ENCODE measurements around the gene ASIC2. TPM values are rescaled to one million over a fixed set of nuclear protein-coding genes. Genes with fewer than 3 reads are reported as not detected.

Gene ASIC2
- total and polyA plus RNA-seq, 7 donors: under 0.01 to 0.60 (median 0.19) TPM; not detected in 3

GRCh38 chr17:33300241-33300640, 7.1 kb upstream of the ASIC2 start:
- Histone ChIP-seq H3K4me3 (no peak overlapping the region), H3K9me3 (peaks cover 0 to 5% (median 0%) of the 10 kb centered on the region in 4 donors), H3K36me3 (no peaks in the 10 kb centered on the region), H3K27ac (no peak overlapping the region), H3K27me3 (peaks cover 0 to 13% (median 0%) of the 10 kb centered on the region in 3 donors), H3K4me1 (no peaks in the 10 kb centered on the region)
- DNase-seq: no peak
- intact Hi-C loops (cut with DNase I): no loop called here
- TF ChIP-seq EP300 (IDR thresholded peaks at IDR 0.05) (no peak), CTCF (IDR thresholded peaks at IDR 0.05) (no peak), POLR2A (IDR thresholded peaks at IDR 0.05) (no peak), POLR2AphosphoS5 (IDR thresholded peaks at IDR 0.05) (no peak)

GRCh38 chr17:33299115-33299514, 6.0 kb upstream of the ASIC2 start:
- Histone ChIP-seq H3K27me3 (peaks cover 0 to 22% (median 5%) of the 10 kb centered on the region in 3 donors), H3K4me3 (no peak overlapping the region), H3K27ac (no peak overlapping the region), H3K36me3 (no peaks in the 10 kb centered on the region), H3K9me3 (peaks cover 0 to 5% (median 0%) of the 10 kb centered on the region in 4 donors), H3K4me1 (no peaks in the 10 kb centered on the region)
- WGBS, 2 donors: 83 to 89% methylated on average over 2 of the region's 2 CpGs
- intact Hi-C loops (cut with DNase I): no loop called here
- no peak for TF ChIP-seq EP300 (IDR thresholded peaks at IDR 0.05)
- TF ChIP-seq POLR2AphosphoS5 (IDR thresholded peaks at IDR 0.05): no peak
- TF ChIP-seq CTCF (IDR thresholded peaks at IDR 0.05): no peak
- TF ChIP-seq POLR2A (IDR thresholded peaks at IDR 0.05): no peak
- DNase-seq: no peak

- intact Hi-C loops (cut with DNase I): no loop called here
- TF ChIP-seq EP300 (IDR thresholded peaks at IDR 0.05): no peak
- peaks cover 6 to 37% (median 20%) of the 10 kb centered on the region in 3 donors for H3K27me3 ChIP-seq
- H3K27ac ChIP-seq: no peak overlapping the region
- H3K4me1 ChIP-seq: peaks cover 0 to 9% (median 8%) of the 10 kb centered on the region in 4 donors
- DNase-seq: no peak
- no peaks in the 10 kb centered on the region for H3K36me3 ChIP-seq
- WGBS, 2 donors: 75 to 92% methylated on average over 4 of the region's 4 CpGs
- H3K4me3 ChIP-seq: no peak overlapping the region
- H3K9me3 ChIP-seq: peaks cover 0 to 5% (median 0%) of the 10 kb centered on the region in 4 donors
Observed at GRCh38 chr17:33297643-33298042, 4.5 kb upstream of the ASIC2 start.

DNA sequence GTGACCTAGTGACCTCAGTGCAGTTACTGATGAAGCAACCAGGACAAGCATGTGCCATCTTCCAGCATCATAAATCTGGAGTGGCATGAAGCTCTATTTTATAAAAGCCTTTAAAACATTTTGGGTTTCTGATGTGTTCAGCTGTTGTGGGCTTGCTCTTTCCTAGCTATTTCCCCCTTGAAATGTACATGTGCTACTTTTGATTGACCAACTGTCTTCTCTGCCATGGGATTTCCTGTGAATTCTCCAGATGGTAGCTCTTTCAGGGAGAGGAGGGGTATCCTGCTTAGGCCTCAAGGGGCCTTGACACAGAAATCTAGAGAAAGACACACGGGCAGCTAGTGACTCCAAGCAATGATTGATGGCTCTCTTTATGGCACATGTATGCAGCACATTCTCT, 1.9 kb upstream of the ASIC2 start:
- 26 to 67% methylated on average over 1 of the region's 1 CpG for WGBS, 2 donors
- H3K36me3 ChIP-seq: no peaks in the 10 kb centered on the region
- peaks cover 23 to 64% (median 35%) of the 10 kb centered on the region in 3 donors for H3K27me3 ChIP-seq
- no peak overlapping the region for H3K4me3 ChIP-seq
- peaks cover 0 to 23% (median 21%) of the 10 kb centered on the region in 4 donors for H3K4me1 ChIP-seq
- peaks cover 0 to 5% (median 0%) of the 10 kb centered on the region in 4 donors for H3K9me3 ChIP-seq
- intact Hi-C loops (cut with DNase I): no loop called here
- no peak overlapping the region for H3K27ac ChIP-seq
- no peak for DNase-seq
- TF ChIP-seq CTCF (IDR thresholded peaks at IDR 0.05) (no peak), EP300 (IDR thresholded peaks at IDR 0.05) (no peak), POLR2AphosphoS5 (IDR thresholded peaks at IDR 0.05) (no peak), POLR2A (IDR thresholded peaks at IDR 0.05) (no peak)

DNA sequence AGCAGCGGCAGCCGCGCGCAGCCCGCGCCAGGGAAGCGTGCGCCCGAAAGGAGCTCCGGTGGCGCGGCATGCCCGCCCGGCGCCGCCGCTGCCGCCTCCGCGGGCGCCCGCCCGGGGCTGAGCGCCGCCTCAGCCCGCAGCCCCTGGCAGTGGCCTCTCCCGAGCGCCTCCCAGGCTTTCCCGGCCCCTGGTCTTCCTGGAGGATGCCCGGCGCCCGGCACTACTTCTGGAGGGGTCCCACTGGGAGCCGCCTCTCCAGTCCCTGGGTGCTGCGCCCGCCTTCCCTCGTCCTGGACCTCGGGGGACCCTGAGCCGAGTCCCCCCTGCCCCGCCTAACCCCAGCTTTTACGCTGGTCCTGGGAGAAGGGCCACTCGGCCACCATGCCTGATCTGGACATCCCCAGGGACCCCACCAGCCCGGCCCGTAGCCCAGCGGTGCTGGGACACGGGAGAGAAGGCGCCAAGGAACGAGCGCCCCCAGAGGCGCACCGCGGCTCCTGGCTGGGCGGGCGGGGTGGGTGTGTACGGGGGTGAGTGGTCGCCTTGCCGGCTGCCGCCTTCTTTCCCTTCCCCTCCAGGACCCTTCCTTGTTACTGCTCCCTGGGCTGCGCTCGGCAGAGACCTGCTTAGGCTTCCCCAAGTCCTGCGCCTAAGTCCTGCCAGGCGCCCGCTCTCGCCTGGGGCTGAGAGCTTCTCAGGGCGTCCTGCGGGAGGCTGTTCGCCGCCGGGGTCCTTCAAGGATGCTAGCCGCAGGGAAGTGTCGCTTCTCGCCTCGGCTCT, 704 bp downstream of the ASIC2 start:
- WGBS, 2 donors: 1 to 2% methylated on average over 71 to 72 of the region's 72 CpGs
- no peak for DNase-seq
- intact Hi-C loops (cut with DNase I): no loop called here

More for the DNA sequence above, 704 bp downstream of the ASIC2 start:
- no peak for TF ChIP-seq POLR2A (IDR thresholded peaks at IDR 0.05)
- no peak for TF ChIP-seq POLR2AphosphoS5 (IDR thresholded peaks at IDR 0.05)
- TF ChIP-seq CTCF (IDR thresholded peaks at IDR 0.05): no peak
- no peak for TF ChIP-seq EP300 (IDR thresholded peaks at IDR 0.05)
- H3K4me1 ChIP-seq: peaks cover 0 to 23% (median 21%) of the 10 kb centered on the region in 4 donors
- no peaks in the 10 kb centered on the region for H3K9me3 ChIP-seq
- peak overlapping the region in 3 of 4 donors; percentile 28 to 38 (median 38) for H3K4me3 ChIP-seq
- H3K27me3 ChIP-seq: peaks cover 23 to 74% (median 35%) of the 10 kb centered on the region in 3 donors
- H3K27ac ChIP-seq: no peak overlapping the region
- H3K36me3 ChIP-seq: no peaks in the 10 kb centered on the region

Data from sigmoid colon (tissue), 7 donors.